Measurements from ENCODE around the gene NEK5. TPM values are rescaled to one million over a fixed set of nuclear protein-coding genes. Genes with fewer than 3 reads are reported as not detected.

NEK5 gene
- total RNA-seq, 1 donor from 2014 or later: 0.28 TPM

DNA sequence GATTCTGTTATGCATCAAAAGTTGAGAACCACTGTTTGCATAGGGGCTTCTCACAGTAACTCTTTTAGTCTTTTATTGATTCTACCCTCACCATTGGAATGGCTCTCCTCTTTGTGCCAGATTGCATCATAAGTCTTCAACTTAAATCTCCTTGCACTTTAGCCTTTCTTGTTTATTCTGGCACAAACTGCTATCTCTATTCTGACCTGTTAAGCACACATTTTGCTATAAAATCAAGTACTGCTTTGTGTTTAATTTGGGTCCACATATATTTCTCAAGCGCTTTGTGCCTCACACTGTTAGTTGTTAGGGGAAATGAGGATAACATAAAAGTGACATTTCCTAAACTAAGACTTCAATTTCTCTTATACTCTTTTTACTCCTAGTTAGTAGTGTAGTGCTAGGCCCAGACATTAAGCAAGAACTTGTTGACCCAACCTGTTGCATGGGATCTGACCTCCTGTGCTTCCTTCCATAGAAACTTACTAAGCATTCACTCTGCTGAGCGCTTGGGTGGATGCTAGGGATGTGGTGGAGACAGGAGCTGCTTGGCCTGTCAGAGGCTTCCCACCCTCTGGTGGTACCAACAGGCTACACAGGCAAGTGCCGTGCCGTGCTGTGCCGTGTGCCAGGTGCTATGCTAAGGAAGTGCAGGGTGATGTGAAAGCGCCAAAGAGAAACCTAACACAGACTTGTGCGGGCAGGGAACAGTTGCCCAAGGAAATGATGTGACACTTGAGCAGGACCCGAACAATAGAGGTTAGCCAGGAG is 103.2 kb downstream of the NEK5 start:
- TF ChIP-seq EZH2phosphoT487 (IDR thresholded peaks at IDR 0.05): no peak
- no peak for TF ChIP-seq EZH2 (IDR thresholded peaks at IDR 0.05)
- TF ChIP-seq, protein P1, sequence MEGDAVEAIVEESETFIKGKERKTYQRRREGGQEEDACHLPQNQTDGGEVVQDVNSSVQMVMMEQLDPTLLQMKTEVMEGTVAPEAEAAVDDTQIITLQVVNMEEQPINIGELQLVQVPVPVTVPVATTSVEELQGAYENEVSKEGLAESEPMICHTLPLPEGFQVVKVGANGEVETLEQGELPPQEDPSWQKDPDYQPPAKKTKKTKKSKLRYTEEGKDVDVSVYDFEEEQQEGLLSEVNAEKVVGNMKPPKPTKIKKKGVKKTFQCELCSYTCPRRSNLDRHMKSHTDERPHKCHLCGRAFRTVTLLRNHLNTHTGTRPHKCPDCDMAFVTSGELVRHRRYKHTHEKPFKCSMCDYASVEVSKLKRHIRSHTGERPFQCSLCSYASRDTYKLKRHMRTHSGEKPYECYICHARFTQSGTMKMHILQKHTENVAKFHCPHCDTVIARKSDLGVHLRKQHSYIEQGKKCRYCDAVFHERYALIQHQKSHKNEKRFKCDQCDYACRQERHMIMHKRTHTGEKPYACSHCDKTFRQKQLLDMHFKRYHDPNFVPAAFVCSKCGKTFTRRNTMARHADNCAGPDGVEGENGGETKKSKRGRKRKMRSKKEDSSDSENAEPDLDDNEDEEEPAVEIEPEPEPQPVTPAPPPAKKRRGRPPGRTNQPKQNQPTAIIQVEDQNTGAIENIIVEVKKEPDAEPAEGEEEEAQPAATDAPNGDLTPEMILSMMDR (IDR thresholded peaks at IDR 0.05): no peak
- H3F3A ChIP-seq (ENCODE audit: low read depth): no peaks in the 10 kb centered on the region
- no peak overlapping the region for H3K4me2 ChIP-seq
- H3K4me1 ChIP-seq: no peaks in the 10 kb centered on the region
- DNase-seq (ENCODE audit: low spot score): no peak
- peaks cover 10% of the 10 kb centered on the region for H3K79me2 ChIP-seq (ENCODE audit: low read depth)
- no peak overlapping the region for H3K27ac ChIP-seq
- H4K20me1 ChIP-seq (ENCODE audit: low read depth): no peaks in the 10 kb centered on the region
- H3K9ac ChIP-seq: no peak overlapping the region
- Mint-ChIP-seq H3K4me1 (no peaks in the 10 kb centered on the region), H3K4me3 (no peak overlapping the region), H3K36me3 (peaks cover 78% of the 10 kb centered on the region), H3K27me3 (ENCODE audit: insufficient read depth, low read depth) (no peaks in the 10 kb centered on the region), H3K27ac (no peak overlapping the region), H3K9me3 (peaks cover 25% of the 10 kb centered on the region)
- no peaks in the 10 kb centered on the region for H3K27me3 ChIP-seq
- H3K4me3 ChIP-seq: no peak overlapping the region
- H3K36me3 ChIP-seq: peaks cover 41% of the 10 kb centered on the region
- no peak overlapping the region for H2AFZ ChIP-seq (replicated peaks)
- peaks cover 5% of the 10 kb centered on the region for H3K9me3 ChIP-seq (ENCODE audit: low read depth)

DNA sequence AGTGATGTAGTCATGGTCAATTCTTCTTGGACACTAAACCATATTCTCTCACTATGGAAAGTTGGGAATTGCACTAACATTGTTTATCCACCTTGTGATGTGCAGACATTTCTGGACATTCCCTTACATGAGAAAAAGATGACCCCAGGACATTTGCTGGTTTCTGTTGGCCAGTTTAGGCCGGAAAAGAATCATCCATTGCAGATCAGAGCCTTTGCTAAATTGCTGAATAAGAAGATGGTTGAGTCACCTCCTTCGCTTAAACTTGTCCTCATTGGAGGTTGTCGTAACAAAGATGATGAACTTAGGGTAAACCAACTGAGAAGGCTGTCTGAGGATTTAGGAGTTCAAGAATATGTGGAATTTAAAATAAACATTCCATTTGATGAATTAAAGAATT is 104.4 kb downstream of the NEK5 start, which contains the start of gene UTP14C:
TSS of gene UTP14C (plus strand) at position 211 of the 400 bp plus-strand sequence. CDS start 4,114 bp downstream, outside the sequence.
- no peak within 1 kb of the TSS for H3K4me3 Mint-ChIP-seq
- H4K20me1 ChIP-seq (ENCODE audit: low read depth): no peaks in the 10 kb centered on the region

DNA sequence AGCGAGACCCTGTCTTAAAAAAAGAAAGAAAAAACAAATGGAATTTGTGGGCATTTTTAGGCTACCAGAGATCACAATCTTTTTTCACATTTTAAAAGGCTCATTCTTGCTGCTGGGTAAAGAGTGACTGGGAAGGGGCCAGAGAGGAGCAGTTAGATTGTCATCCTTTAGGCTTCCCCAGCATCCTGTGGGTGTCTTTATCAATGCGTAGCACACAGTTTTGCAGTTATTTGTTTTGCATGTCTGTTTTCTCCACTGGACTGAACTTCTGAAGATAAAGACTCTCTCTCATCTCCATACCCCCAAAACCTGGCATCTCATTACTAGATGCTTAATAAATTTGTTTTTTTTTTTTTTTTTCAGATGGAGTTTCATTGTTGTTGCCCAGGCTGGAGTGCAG is 106.5 kb downstream of the NEK5 start:
- Histone ChIP-seq H3K9me3 (ENCODE audit: low read depth) (no peaks in the 10 kb centered on the region), H3K4me3 (no peak overlapping the region), H3K4me1 (no peaks in the 10 kb centered on the region), H3K36me3 (peaks cover 24% of the 10 kb centered on the region), H3F3A (ENCODE audit: low read depth) (no peaks in the 10 kb centered on the region), H2AFZ (replicated peaks) (no peak overlapping the region), H3K4me2 (no peak overlapping the region), H3K27ac (no peak overlapping the region), H3K27me3 (no peaks in the 10 kb centered on the region), H4K20me1 (ENCODE audit: low read depth) (no peaks in the 10 kb centered on the region), H3K9ac (no peak overlapping the region), H3K79me2 (ENCODE audit: low read depth) (peaks cover 27% of the 10 kb centered on the region)
- Mint-ChIP-seq H3K27ac (no peak overlapping the region), H3K27me3 (ENCODE audit: insufficient read depth, low read depth) (no peaks in the 10 kb centered on the region), H3K9me3 (peaks cover 4% of the 10 kb centered on the region), H3K4me1 (no peaks in the 10 kb centered on the region), H3K36me3 (peaks cover 65% of the 10 kb centered on the region), H3K4me3 (no peak overlapping the region)
- DNase-seq (ENCODE audit: low spot score): no peak
- TF ChIP-seq EZH2 (IDR thresholded peaks at IDR 0.05) (no peak), EZH2phosphoT487 (IDR thresholded peaks at IDR 0.05) (no peak)
- TF ChIP-seq, protein P1 (IDR thresholded peaks at IDR 0.05): no peak

More for the DNA sequence above, 104.4 kb downstream of the NEK5 start, which contains the start of gene UTP14C:
- peaks cover 41% of the 10 kb centered on the region for H3K36me3 ChIP-seq
- DNase-seq (ENCODE audit: low spot score): no peak
- H3K9ac ChIP-seq: no peak within 1 kb of the TSS
- H3K27ac ChIP-seq: no peak within 1 kb of the TSS
- H2AFZ ChIP-seq (replicated peaks): no peak within 1 kb of the TSS
- no peak within 1 kb of the TSS for H3K4me3 ChIP-seq
- Mint-ChIP-seq H3K4me1 (no peaks in the 10 kb centered on the region), H3K9me3 (peaks cover 15% of the 10 kb centered on the region), H3K36me3 (peaks cover 72% of the 10 kb centered on the region), H3K27ac (no peak within 1 kb of the TSS), H3K27me3 (ENCODE audit: insufficient read depth, low read depth) (no peaks in the 10 kb centered on the region)
- H3K4me2 ChIP-seq: no peak within 1 kb of the TSS
- peaks cover 10% of the 10 kb centered on the region for H3K79me2 ChIP-seq (ENCODE audit: low read depth)
- no peaks in the 10 kb centered on the region for H3F3A ChIP-seq (ENCODE audit: low read depth)
- peaks cover 5% of the 10 kb centered on the region for H3K9me3 ChIP-seq (ENCODE audit: low read depth)
- TF ChIP-seq, protein P1 (IDR thresholded peaks at IDR 0.05): no peak
- TF ChIP-seq EZH2 (IDR thresholded peaks at IDR 0.05): no peak
- TF ChIP-seq EZH2phosphoT487 (IDR thresholded peaks at IDR 0.05): no peak
- H3K27me3 ChIP-seq: no peaks in the 10 kb centered on the region
- no peaks in the 10 kb centered on the region for H3K4me1 ChIP-seq
